A549 treated with CORT108297 at 1 μM for 4 hours (cell line): ENCODE data around the gene VSNL1. TPM values are rescaled to one million over a fixed set of nuclear protein-coding genes. Genes with fewer than 3 reads are reported as not detected.

Experiments used
- total RNA-seq: library from RNA; stranded (reverse); fragments of 200-300 nt; extraction: Qiagen RNA extraction; gene quantifications from 5 replicates; pipeline ENCODE4 v1.2.3, GENCODE V29; 2022

Gene VSNL1
- total RNA-seq = not detected in 5 replicates

GRCh38 chr2:17540093-17540812 is at the start of gene VSNL1:
Gene VSNL1 (plus strand): TSS chr2:17540696. CDS start chr2:17592075, 51,379 bp downstream.

GRCh38 chr2:17518212-17519154 is 22.0 kb upstream of the VSNL1 start, which contains the start of gene RAD51AP2:
Gene RAD51AP2 (minus strand): TSS chr2:17518440. CDS start chr2:17518415, 25 bp downstream.

Other genes starting within 250 kb of the VSNL1 start
- gene RAD51AP2, start 22.3 kb upstream of the VSNL1 start, total RNA-seq = not detected in 5 replicates
- gene SMC6, start 213.1 kb downstream of the VSNL1 start, total RNA-seq = 23.4 to 36.7 TPM (median 29.6 TPM) in 5 replicates
- gene GEN1, start 213.4 kb downstream of the VSNL1 start, total RNA-seq = 12.2 to 13.7 TPM (median 13.5 TPM) in 5 replicates